ENCODE measurements around the gene DIAPH2. TPM values are rescaled to one million over a fixed set of nuclear protein-coding genes. Genes with fewer than 3 reads are reported as not detected.
"Not testable (repeated sequence)": the region's sequence is repeated elsewhere in the genome, so short reads cannot be mapped to it uniquely, and the experiment has no call there.

The DIAPH2 gene
- total RNA-seq, 3 donors from 2014 or later = 27.4 to 66.4 (median 30.8) TPM

GRCh38 chrX:97401586-97402136 lies 717.0 kb downstream of the DIAPH2 start:
- no peak for DNase-seq (ENCODE audit: low spot score in 2 of 2)
- H3K4me3 ChIP-seq = no peak overlapping the region
- no peak for TF ChIP-seq POLR2AphosphoS5 (IDR thresholded peaks at IDR 0.05)
- TF ChIP-seq POLR2A (IDR thresholded peaks at IDR 0.05) = no peak
- TF ChIP-seq, protein P1, sequence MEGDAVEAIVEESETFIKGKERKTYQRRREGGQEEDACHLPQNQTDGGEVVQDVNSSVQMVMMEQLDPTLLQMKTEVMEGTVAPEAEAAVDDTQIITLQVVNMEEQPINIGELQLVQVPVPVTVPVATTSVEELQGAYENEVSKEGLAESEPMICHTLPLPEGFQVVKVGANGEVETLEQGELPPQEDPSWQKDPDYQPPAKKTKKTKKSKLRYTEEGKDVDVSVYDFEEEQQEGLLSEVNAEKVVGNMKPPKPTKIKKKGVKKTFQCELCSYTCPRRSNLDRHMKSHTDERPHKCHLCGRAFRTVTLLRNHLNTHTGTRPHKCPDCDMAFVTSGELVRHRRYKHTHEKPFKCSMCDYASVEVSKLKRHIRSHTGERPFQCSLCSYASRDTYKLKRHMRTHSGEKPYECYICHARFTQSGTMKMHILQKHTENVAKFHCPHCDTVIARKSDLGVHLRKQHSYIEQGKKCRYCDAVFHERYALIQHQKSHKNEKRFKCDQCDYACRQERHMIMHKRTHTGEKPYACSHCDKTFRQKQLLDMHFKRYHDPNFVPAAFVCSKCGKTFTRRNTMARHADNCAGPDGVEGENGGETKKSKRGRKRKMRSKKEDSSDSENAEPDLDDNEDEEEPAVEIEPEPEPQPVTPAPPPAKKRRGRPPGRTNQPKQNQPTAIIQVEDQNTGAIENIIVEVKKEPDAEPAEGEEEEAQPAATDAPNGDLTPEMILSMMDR (IDR thresholded peaks at IDR 0.05) = no peak
- no peaks in the 10 kb centered on the region for H3K36me3 ChIP-seq
- no peaks in the 10 kb centered on the region for H3K4me1 ChIP-seq
- no peaks in the 10 kb centered on the region for H3K9me3 ChIP-seq
- intact Hi-C loops (cut with DNase I; ENCODE audit: low total_unique reads) = no loop called here
- no peak overlapping the region for H3K27ac ChIP-seq
- H3K27me3 ChIP-seq = peaks cover 0 to 35% of the 10 kb centered on the region in 2 donors

- H3K27me3 ChIP-seq = peaks cover 0 to 35% of the 10 kb centered on the region in 2 donors
- intact Hi-C loops (cut with DNase I; ENCODE audit: low total_unique reads) = no loop called here
These were observed 717.7 kb downstream of the DIAPH2 start for GRCh38 chrX:97402333-97402732.

DNA sequence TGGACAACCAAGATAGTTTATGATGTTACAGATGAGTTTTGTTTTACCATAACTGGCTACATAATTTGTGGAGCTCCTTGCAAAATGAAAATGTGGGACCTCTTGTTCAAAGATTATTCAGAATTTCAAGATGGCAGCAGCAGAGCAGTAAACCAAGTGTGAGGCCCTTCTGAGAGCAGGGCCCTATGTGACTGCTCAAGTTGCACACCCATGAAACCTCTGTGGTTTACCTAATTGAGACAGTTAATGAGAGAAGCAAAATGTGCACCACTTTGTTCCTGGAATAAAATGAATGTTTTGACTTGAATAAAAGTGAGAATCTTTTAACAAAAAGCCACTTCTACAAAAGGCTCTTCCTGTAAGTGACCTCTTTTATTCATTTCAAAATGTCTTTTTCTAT lies 718.3 kb downstream of the DIAPH2 start:
- Histone ChIP-seq H3K4me3 (no peak overlapping the region), H3K9me3 (no peaks in the 10 kb centered on the region), H3K36me3 (no peaks in the 10 kb centered on the region), H3K27me3 (peaks cover 0 to 35% of the 10 kb centered on the region in 2 donors), H3K4me1 (no peaks in the 10 kb centered on the region), H3K27ac (no peak overlapping the region)
- intact Hi-C loops (cut with DNase I; ENCODE audit: low total_unique reads) = no loop called here
- no peak for TF ChIP-seq POLR2AphosphoS5 (IDR thresholded peaks at IDR 0.05)
- DNase-seq (ENCODE audit: low spot score in 2 of 2) = no peak

More at GRCh38 chrX:97402333-97402732, 717.7 kb downstream of the DIAPH2 start:
- Histone ChIP-seq H3K36me3 (no peaks in the 10 kb centered on the region), H3K9me3 (no peaks in the 10 kb centered on the region), H3K4me1 (no peaks in the 10 kb centered on the region), H3K4me3 (no peak overlapping the region), H3K27ac (no peak overlapping the region)
- no peak for TF ChIP-seq POLR2A (IDR thresholded peaks at IDR 0.05)
- TF ChIP-seq POLR2AphosphoS5 (IDR thresholded peaks at IDR 0.05) = no peak
- TF ChIP-seq, protein P1 (IDR thresholded peaks at IDR 0.05) = no peak
- no peak for DNase-seq (ENCODE audit: low spot score in 2 of 2)

DNA sequence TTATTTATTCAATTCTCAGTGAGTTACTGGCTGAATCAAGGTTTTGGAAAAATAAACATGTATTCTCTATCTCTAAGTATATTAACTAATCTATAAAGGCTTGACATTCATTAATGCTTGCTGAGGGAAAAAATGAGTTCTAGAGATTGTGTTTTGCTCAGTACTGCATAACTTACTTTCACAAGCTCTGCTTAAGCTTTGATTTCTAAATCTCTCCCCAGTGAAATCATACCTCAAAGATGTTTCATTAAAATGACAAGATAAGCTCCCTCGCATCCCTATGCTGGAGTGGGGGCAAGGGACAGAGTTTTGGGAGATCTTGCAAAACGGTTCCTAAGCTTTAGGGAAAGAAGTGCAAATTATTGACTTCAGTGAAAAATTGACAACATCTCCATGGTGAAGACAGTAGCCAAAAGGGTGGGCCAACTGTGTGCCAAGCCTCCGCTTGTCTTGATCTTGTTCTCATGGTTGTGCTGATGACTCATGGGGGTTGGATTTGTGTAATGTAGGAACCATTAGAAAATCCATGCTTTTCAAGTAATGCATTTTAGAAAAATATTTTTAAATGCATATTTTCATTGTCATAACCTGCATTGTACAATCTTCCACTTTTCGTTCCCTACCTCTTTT lies 720.5 kb downstream of the DIAPH2 start:
- DNase-seq (ENCODE audit: low spot score in 2 of 2) = no peak
- Histone ChIP-seq H3K36me3 (no peaks in the 10 kb centered on the region), H3K27me3 (peaks cover 0 to 28% of the 10 kb centered on the region in 2 donors), H3K27ac (no peak overlapping the region), H3K9me3 (peaks cover 8 to 10% of the 10 kb centered on the region in 2 donors), H3K4me3 (no peak overlapping the region), H3K4me1 (no peaks in the 10 kb centered on the region)
- intact Hi-C loops (cut with DNase I; ENCODE audit: low total_unique reads) = no loop called here
- TF ChIP-seq POLR2A (IDR thresholded peaks at IDR 0.05) (no peak), POLR2AphosphoS5 (IDR thresholded peaks at IDR 0.05) (no peak)
- TF ChIP-seq, protein P1 (IDR thresholded peaks at IDR 0.05) = no peak

DNA sequence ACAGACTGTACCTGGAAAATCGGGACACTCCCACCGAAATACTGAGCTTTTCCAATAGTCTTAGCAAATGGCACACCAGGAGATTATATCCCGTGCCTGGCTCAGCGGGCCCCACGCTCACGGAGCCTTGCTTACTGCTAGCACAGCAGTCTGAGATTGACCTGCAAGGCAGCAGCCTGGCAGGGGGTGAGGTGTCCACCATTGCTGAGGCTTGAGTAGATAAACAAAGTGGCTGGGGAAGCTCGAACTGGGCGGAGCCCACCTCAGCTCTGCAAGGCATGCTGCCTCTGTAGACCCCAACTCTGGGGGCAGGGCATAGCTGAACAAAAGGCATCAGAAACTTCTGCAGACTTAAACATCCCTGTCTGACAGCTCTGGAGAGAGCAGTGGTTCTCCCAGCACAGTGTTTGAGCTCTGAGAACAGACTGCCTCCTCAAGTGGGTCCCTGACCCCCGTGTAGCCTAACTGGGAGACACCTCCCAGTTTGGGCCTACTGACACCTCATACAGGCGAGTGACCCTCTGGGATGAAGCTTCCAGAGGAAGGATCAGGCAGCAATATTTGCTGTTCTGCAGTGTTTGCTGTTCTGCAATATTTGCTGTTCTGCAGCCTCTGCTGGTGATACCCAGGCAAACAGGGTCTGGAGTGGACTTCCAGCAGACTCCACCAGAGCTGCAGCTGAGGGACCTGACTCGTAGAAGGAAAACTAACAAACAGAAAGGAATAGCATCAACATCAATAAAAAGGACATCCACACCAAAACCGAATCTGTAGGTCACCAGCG lies 725.2 kb downstream of the DIAPH2 start:
- DNase-seq (ENCODE audit: low spot score in 2 of 2); H3K4me3 ChIP-seq; H3K36me3 ChIP-seq; H3K27ac ChIP-seq; intact Hi-C loops (cut with DNase I; ENCODE audit: low total_unique reads); H3K4me1 ChIP-seq: not testable (repeated sequence)
- Histone ChIP-seq H3K27me3 (peaks cover 0 to 13% of the 10 kb centered on the region in 2 donors), H3K9me3 (peaks cover 8 to 10% of the 10 kb centered on the region in 2 donors)

DNA sequence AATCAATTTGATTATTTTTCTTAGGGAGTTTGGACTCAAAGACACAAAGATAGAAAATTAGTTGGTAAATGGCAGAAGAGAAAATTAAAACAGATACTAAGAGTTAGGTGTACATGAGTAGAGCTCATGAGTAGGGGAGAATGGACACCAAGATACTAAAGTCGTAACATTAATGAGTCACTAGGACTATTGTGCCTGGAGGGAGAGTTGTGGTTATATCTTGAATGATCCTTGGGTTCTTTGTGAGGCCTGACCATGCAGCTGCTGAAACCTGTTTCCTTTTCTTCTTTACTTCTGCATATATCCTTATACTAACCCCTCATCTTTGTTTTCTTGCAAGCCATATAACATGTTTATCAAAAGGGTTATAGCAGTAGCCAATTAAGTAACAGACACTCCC lies 731.8 kb downstream of the DIAPH2 start:
- TF ChIP-seq, protein P1 (IDR thresholded peaks at IDR 0.05) = no peak
- no peak for TF ChIP-seq POLR2AphosphoS5 (IDR thresholded peaks at IDR 0.05)
- no peak for TF ChIP-seq POLR2A (IDR thresholded peaks at IDR 0.05)
- Histone ChIP-seq H3K27ac (no peak overlapping the region), H3K4me3 (no peak overlapping the region), H3K9me3 (no peaks in the 10 kb centered on the region), H3K4me1 (no peaks in the 10 kb centered on the region), H3K36me3 (no peaks in the 10 kb centered on the region), H3K27me3 (peaks cover 0 to 4% of the 10 kb centered on the region in 2 donors)
- intact Hi-C loops (cut with DNase I; ENCODE audit: low total_unique reads) = no loop called here
- DNase-seq (ENCODE audit: low spot score in 2 of 2) = no peak

All from breast epithelium (tissue), 4 donors.